GM19238 (cell line): Measurements from ENCODE around the gene FAM228B.
A peak's percentile ranks its signal among the peaks of the same experiment; 100 is the strongest.
"Not testable (repeated sequence)": the region's sequence is repeated elsewhere in the genome, so short reads cannot be mapped to it uniquely, and the experiment has no call there.

Experiments used
- DNase-seq: peaks from one replicate; pipeline ENCODE4 v3.0.0; 2011; ENCODE audit warnings: low spot score; ENCODE audit not compliant: insufficient read length

The FAM228B gene

GRCh38 chr2:24158131-24158530 lies 34.9 kb downstream of the FAM228B start:
- DNase-seq = no peak

GRCh38 chr2:24159708-24160107 lies 36.4 kb downstream of the FAM228B start:
- DNase-seq = no peak

GRCh38 chr2:24160761-24161160 lies 37.5 kb downstream of the FAM228B start:
- DNase-seq = no peak

GRCh38 chr2:24162494-24162893 lies 39.2 kb downstream of the FAM228B start:
- no peak for DNase-seq

- no peak for DNase-seq
These were observed 39.9 kb downstream of the FAM228B start for GRCh38 chr2:24163186-24163585.

- DNase-seq = no peak
These were observed 40.3 kb downstream of the FAM228B start for GRCh38 chr2:24163601-24164000.

GRCh38 chr2:24164416-24164973 lies 41.2 kb downstream of the FAM228B start:
- peak; percentile 39 for DNase-seq

GRCh38 chr2:24169023-24169422 lies 45.8 kb downstream of the FAM228B start:
- no peak for DNase-seq

GRCh38 chr2:24174851-24175277 lies 51.6 kb downstream of the FAM228B start, which contains the start of gene FAM228A:
FAM228A (plus strand) TSS chr2:24175053; CDS start chr2:24175481, 428 bp downstream.
- DNase-seq = no peak

GRCh38 chr2:24175631-24176187 lies 52.4 kb downstream of the FAM228B start:
- DNase-seq = no peak

GRCh38 chr2:24176326-24176725 lies 53.1 kb downstream of the FAM228B start:
- DNase-seq = no peak

GRCh38 chr2:24179683-24180082 lies 56.4 kb downstream of the FAM228B start:
- DNase-seq = no peak

GRCh38 chr2:24181849-24182248 lies 58.6 kb downstream of the FAM228B start:
- DNase-seq = no peak

GRCh38 chr2:24182507-24182906 lies 59.2 kb downstream of the FAM228B start:
- no peak for DNase-seq

- no peak for DNase-seq
These were observed 60.2 kb downstream of the FAM228B start for GRCh38 chr2:24183366-24184069.

GRCh38 chr2:24189551-24189950 lies 66.3 kb downstream of the FAM228B start:
- no peak for DNase-seq

- no peak for DNase-seq
These were observed 67.2 kb downstream of the FAM228B start for GRCh38 chr2:24190503-24190902.

GRCh38 chr2:24191156-24191555 lies 67.9 kb downstream of the FAM228B start:
- DNase-seq = no peak

- DNase-seq = no peak
These were observed 68.6 kb downstream of the FAM228B start for GRCh38 chr2:24191848-24192247.

- DNase-seq = not testable (repeated sequence)
These were observed 73.9 kb downstream of the FAM228B start for GRCh38 chr2:24197213-24197612.

- DNase-seq = no peak
These were observed 76.8 kb downstream of the FAM228B start for GRCh38 chr2:24199968-24200590.

- DNase-seq = no peak
These were observed 77.5 kb downstream of the FAM228B start for GRCh38 chr2:24200799-24201198.
